OCI-LY7 (cell line): ENCODE measurements around the gene CORO6.

Source experiments
- EZH2phosphoT487 ChIP-seq: fragments of 200-600 bp; sonication (generic); IDR thresholded peaks from 2 replicates; pipeline ENCODE4 v1.6.1; 2018; ENCODE audit warnings: low read depth, borderline replicate concordance, mild to moderate bottlenecking, mixed run types, antibody characterized with exemption, low read length, moderate library complexity, mixed read lengths
- TF ChIP-seq, protein P1 (sequence below): fragments of 200-600 bp; sonication (generic); conservative IDR thresholded peaks from 2 replicates; pipeline ENCODE4 v1.5.1; 2014; ENCODE audit warnings: mild to moderate bottlenecking, antibody characterized with exemption, low read length, moderate library complexity, mixed read lengths

DNA sequence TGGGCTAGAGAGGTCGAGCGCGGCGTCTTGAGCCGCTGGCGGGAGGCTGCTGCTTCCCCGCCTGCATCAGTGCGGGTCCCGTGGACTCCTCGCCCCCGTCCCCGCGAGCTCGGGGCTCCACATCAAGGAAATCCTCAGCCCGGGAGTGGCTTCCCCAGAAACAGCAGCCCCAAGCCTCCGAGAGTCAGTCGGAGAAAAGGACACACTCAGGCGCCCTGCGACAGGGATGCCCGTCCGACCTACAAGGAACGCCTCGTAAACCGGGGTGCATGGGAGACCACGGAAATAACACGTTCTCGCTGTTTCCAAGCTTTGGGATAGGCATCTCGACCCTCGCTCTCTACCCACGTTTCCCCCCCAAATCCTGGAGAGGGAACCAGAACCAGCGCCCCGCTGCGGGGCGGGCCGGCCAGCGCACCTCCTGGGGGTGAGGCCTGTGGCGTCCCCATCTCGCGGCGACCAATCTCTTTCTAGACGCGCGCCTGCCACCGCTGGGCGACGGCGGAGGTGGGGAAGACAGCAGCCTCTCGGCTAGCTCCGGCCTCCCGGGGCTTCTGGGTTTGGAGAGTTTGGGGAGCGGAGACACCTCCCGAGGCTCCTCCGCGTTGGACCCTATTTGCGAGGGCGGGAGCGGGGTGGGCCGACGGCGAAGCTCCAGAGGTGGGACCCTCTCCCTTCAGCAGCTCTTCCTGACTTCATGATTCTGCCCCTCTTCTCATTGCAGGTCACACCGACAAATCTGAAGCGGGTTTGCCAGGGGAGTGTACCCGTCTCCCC is 55.0 kb downstream of the CORO6 start:
- TF ChIP-seq, protein P1, sequence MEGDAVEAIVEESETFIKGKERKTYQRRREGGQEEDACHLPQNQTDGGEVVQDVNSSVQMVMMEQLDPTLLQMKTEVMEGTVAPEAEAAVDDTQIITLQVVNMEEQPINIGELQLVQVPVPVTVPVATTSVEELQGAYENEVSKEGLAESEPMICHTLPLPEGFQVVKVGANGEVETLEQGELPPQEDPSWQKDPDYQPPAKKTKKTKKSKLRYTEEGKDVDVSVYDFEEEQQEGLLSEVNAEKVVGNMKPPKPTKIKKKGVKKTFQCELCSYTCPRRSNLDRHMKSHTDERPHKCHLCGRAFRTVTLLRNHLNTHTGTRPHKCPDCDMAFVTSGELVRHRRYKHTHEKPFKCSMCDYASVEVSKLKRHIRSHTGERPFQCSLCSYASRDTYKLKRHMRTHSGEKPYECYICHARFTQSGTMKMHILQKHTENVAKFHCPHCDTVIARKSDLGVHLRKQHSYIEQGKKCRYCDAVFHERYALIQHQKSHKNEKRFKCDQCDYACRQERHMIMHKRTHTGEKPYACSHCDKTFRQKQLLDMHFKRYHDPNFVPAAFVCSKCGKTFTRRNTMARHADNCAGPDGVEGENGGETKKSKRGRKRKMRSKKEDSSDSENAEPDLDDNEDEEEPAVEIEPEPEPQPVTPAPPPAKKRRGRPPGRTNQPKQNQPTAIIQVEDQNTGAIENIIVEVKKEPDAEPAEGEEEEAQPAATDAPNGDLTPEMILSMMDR: peak; percentile 63
- TF ChIP-seq EZH2phosphoT487: no peak
